ENCODE data around the gene AP2M1. TPM values are rescaled to one million over a fixed set of nuclear protein-coding genes. Genes with fewer than 3 reads are reported as not detected.
A peak's percentile ranks its signal among the peaks of the same experiment; 100 is the strongest.
"Not testable (repeated sequence)": the region's sequence is repeated elsewhere in the genome, so short reads cannot be mapped to it uniquely, and the experiment has no call there.

Gene AP2M1
- total RNA-seq, 6 donors from 2014 or later = 132 to 280 (median 198) TPM

GRCh38 chr3:184149123-184149522 lies 25.5 kb upstream of the AP2M1 start:
- peaks cover 0 to 27% (median 22%) of the 10 kb centered on the region in 4 donors for H3K36me3 ChIP-seq
- no peak overlapping the region for H3K27ac ChIP-seq
- no peaks in the 10 kb centered on the region for H3K9me3 ChIP-seq
- peaks cover 0 to 5% (median 2%) of the 10 kb centered on the region in 4 donors for H3K4me1 ChIP-seq
- no peaks in the 10 kb centered on the region for H3K27me3 ChIP-seq
- WGBS, 2 donors = 94 to 98% methylated on average over 6 of the region's 6 CpGs
- no peak for ATAC-seq (ENCODE audit: low FRiP score in 2 of 2)
- no peak for DNase-seq
- no peak overlapping the region for H3K4me3 ChIP-seq
- TF ChIP-seq POLR2AphosphoS5 (IDR thresholded peaks at IDR 0.05) = no peak
- no peak for TF ChIP-seq EP300 (IDR thresholded peaks at IDR 0.05)
- TF ChIP-seq POLR2A (IDR thresholded peaks at IDR 0.05) = no peak
- TF ChIP-seq CTCF (IDR thresholded peaks at IDR 0.05) = no peak

DNA sequence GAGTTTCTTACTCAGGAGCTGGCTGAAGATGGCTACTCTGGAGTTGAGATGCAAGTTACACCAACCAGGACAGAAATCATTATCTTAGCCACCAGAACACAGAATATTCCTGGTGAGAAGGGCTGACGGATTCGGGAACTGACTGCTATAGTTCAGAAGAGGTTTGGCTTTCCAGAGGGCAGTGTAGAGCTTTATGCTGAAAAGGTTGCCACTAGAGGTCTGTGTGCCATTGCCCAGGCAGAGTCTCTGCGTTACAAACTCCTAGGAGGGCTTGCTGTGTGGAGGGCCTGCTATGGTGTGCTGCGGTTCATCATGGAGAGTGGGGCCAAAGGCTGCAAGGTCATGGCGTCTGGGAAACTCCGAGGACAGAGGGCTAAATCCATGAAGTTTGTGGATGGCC lies 24.9 kb upstream of the AP2M1 start:
- 76 to 88% methylated on average over 6 of the region's 6 CpGs for WGBS, 2 donors

GRCh38 chr3:184154885-184155643 lies 19.6 kb upstream of the AP2M1 start, which contains the start of gene DVL3:
DVL3 (plus strand) TSS chr3:184155377; CDS start chr3:184155636, 259 bp downstream.
- WGBS, 2 donors = 2 to 10% methylated on average over 5 to 27 of the region's 84 CpGs

More for the DNA sequence above, 24.9 kb upstream of the AP2M1 start:
- not testable (repeated sequence) for H3K27ac ChIP-seq; H3K4me3 ChIP-seq; DNase-seq; H3K27me3 ChIP-seq; ATAC-seq (ENCODE audit: low FRiP score in 2 of 2); H3K9me3 ChIP-seq
- Histone ChIP-seq H3K4me1 (peaks cover 3 to 10% (median 5%) of the 10 kb centered on the region in 4 donors), H3K36me3 (peaks cover 0 to 20% (median 15%) of the 10 kb centered on the region in 4 donors)

GRCh38 chr3:184155644-184156521 lies 18.8 kb upstream of the AP2M1 start:
- H3K27ac ChIP-seq = peak overlapping the region; percentile 82 to 93 (median 92)
- no peaks in the 10 kb centered on the region for H3K9me3 ChIP-seq
- no peaks in the 10 kb centered on the region for H3K36me3 ChIP-seq
- DNase-seq (peak in 1 of 2 donors; percentile 43), ATAC-seq (ENCODE audit: low FRiP score in 2 of 2) (peak; percentile 29 to 38)
- peaks cover 39 to 62% (median 46%) of the 10 kb centered on the region in 4 donors for H3K4me1 ChIP-seq
- peak overlapping the region; percentile 88 to 98 (median 92) for H3K4me3 ChIP-seq
- no peaks in the 10 kb centered on the region for H3K27me3 ChIP-seq
- no peak for TF ChIP-seq POLR2A (IDR thresholded peaks at IDR 0.05)
- TF ChIP-seq POLR2AphosphoS5 (IDR thresholded peaks at IDR 0.05) = no peak
- TF ChIP-seq CTCF (IDR thresholded peaks at IDR 0.05) = no peak
- TF ChIP-seq EP300 (IDR thresholded peaks at IDR 0.05) = no peak
- WGBS, 2 donors = 0 to 1% methylated on average over 17 to 28 of the region's 47 CpGs

More at GRCh38 chr3:184154885-184155643, 19.6 kb upstream of the AP2M1 start, which contains the start of gene DVL3:
- no peaks in the 10 kb centered on the region for H3K27me3 ChIP-seq
- H3K4me1 ChIP-seq = peaks cover 31 to 54% (median 38%) of the 10 kb centered on the region in 4 donors
- H3K9me3 ChIP-seq = no peaks in the 10 kb centered on the region
- H3K27ac ChIP-seq = peak within 1 kb of the TSS; percentile 82 to 93 (median 92)
- peak in 1 of 2 donors; percentile 55 for TF ChIP-seq POLR2AphosphoS5 (IDR thresholded peaks at IDR 0.05)
- TF ChIP-seq EP300 (IDR thresholded peaks at IDR 0.05) = no peak
- peak in 1 of 4 donors; percentile 67 for TF ChIP-seq POLR2A (IDR thresholded peaks at IDR 0.05)
- TF ChIP-seq CTCF (IDR thresholded peaks at IDR 0.05) = peak in 1 of 6 experiments; percentile 8
- peak within 1 kb of the TSS; percentile 88 to 98 (median 92) for H3K4me3 ChIP-seq
- no peaks in the 10 kb centered on the region for H3K36me3 ChIP-seq
- ATAC-seq (ENCODE audit: low FRiP score in 2 of 2) (peak; percentile 80 to 94), DNase-seq (peak; percentile 78 to 96)

DNA sequence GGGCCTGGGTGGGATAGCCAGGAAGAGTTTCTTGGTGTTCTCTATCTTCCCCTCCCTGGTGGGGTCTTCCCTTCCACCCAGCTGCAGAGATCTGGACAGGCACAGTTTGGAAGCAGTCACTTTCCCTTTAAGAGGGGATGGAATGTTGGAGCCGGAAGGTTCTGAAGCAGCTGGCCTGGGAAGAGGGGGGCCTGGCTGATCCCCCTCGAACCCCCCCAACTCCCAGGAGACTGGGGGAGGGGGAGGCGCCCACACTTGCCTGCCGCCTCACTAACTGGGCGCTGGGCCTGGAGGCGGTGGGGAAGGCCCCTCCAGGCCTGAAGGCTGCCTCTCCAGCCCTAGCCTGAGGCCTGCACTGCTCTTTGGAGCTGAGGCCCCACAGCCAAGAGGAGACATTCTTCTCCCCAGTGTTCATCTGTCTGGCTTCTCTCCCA lies 18.1 kb upstream of the AP2M1 start:
- DNase-seq (peak in 1 of 2 donors; percentile 53), ATAC-seq (ENCODE audit: low FRiP score in 2 of 2) (peak; percentile 52 to 72)
- peaks cover 43 to 65% (median 53%) of the 10 kb centered on the region in 4 donors for H3K4me1 ChIP-seq
- H3K9me3 ChIP-seq = no peaks in the 10 kb centered on the region
- H3K36me3 ChIP-seq = no peaks in the 10 kb centered on the region
- peak overlapping the region; percentile 88 to 98 (median 92) for H3K4me3 ChIP-seq
- H3K27me3 ChIP-seq = no peaks in the 10 kb centered on the region
- no peak for TF ChIP-seq CTCF (IDR thresholded peaks at IDR 0.05)
- TF ChIP-seq POLR2AphosphoS5 (IDR thresholded peaks at IDR 0.05) = peak in 1 of 2 donors; percentile 47
- TF ChIP-seq POLR2A (IDR thresholded peaks at IDR 0.05) = no peak
- H3K27ac ChIP-seq = peak overlapping the region; percentile 82 to 93 (median 92)
- WGBS, 2 donors = 11 to 20% methylated on average over 1 to 5 of the region's 6 CpGs

All from upper lobe of left lung (tissue), 6 donors.